HepG2 (cell line): Measurements from ENCODE around the gene CHADL. TPM values are rescaled to one million over a fixed set of nuclear protein-coding genes. Genes with fewer than 3 reads are reported as not detected.

Experiments
- ATAC-seq: fragments of 200-7000 bp; cut with Tn5 transposase; 3 replicates; pipeline ENCODE4 v1.9.1; 2020; ENCODE audit warnings: mild to moderate bottlenecking, moderate library complexity
- BruUV-seq: library from RNA; stranded (reverse); fragments of 400-500 nt; replicated peaks from 2 replicates; lab custom pipeline; 2021; lab: Mats Ljungman, UMichigan
- CTCF ChIA-PET: fragments of 300-600 bp; formaldehyde crosslinking; extraction: SDS; loops from one replicate; lab custom pipeline; 2021; ENCODE audit warnings: low total read pairs, inconsistent platforms, low intra/inter-chr PET ratio; lab: Yijun Ruan, JAX
- POLR2A ChIA-PET: fragments of 350-600 bp; sonication (Branson Sonifier 250); formaldehyde crosslinking; loops from one replicate; lab custom pipeline; 2020; ENCODE audit warnings: antibody characterized with exemption, inconsistent platforms; lab: Yijun Ruan, JAX
- DNase-seq: peaks from one replicate; pipeline ENCODE4 v3.0.0-alpha.2; 2015; ENCODE audit warnings: low spot score
- FAIRE-seq: peaks from 3 replicates; lab custom pipeline; 2011; peaks lifted over from hg19 to GRCh38; lab: Jason Lieb, UNC
- H2AFZ ChIP-seq: one replicate; pipeline ENCODE4 v1.6.1; 2011; ENCODE audit warnings: low read length, inconsistent platforms
- H3K27ac ChIP-seq: fragments of 300-600 bp; 3 replicates; pipeline ENCODE4 v1.8.0; 2011; ENCODE audit warnings: mixed run types, mild to moderate bottlenecking, mixed read lengths, low read length, inconsistent platforms; ENCODE audit not compliant: insufficient read depth; ENCODE audit errors: extremely low read length
- H3K27me3 ChIP-seq, 2 experiments: fragments of 200-600 bp in 1 of 2; 2 replicates in 1 of 2; 3 replicates in 1 of 2; pipeline versions ENCODE4 v1.6.0 to v1.8.0; 2011; ENCODE audit warnings: low read length in 2 of 2, mild to moderate bottlenecking in 2 of 2, moderate library complexity in 2 of 2, inconsistent platforms in 1 of 2; ENCODE audit not compliant: insufficient read depth in 2 of 2, control insufficient read depth in 1 of 2
- H3K36me3 ChIP-seq, 2 experiments: fragments of 200-600 bp in 1 of 2; replicated peaks in 1 of 2; 2 replicates in 1 of 2; 3 replicates in 1 of 2; pipeline versions ENCODE4 v1.5.1 to v1.8.0; 2011; ENCODE audit warnings: low read length in 2 of 2, inconsistent platforms in 1 of 2; ENCODE audit not compliant: insufficient read depth in 2 of 2, control insufficient read depth in 1 of 2
- H3K4me1 ChIP-seq: 2 replicates; pipeline ENCODE4 v1.5.1; 2012; ENCODE audit warnings: low read length, inconsistent platforms; ENCODE audit not compliant: insufficient read depth
- H3K4me2 ChIP-seq: 2 replicates; pipeline ENCODE4 v1.6.0; 2011; ENCODE audit warnings: low read depth, low read length, inconsistent platforms
- H3K4me3 ChIP-seq, 3 experiments: fragments of 200-600 bp in 1 of 3; sonication (generic), shearing (Covaris generic) in 1 of 3; replicated peaks in 1 of 3; 2 replicates each; pipeline ENCODE4 v1.5.1; 2011 to 2016; ENCODE audit warnings: low read length in 3 of 3, inconsistent platforms in 2 of 3, low read depth in 2 of 3, mild to moderate bottlenecking in 2 of 3, control low read depth in 1 of 3, mixed read lengths in 1 of 3; ENCODE audit not compliant: insufficient read depth in 1 of 3
- H3K79me2 ChIP-seq: one replicate; pipeline ENCODE4 v1.6.1; 2011; ENCODE audit warnings: low read length, inconsistent platforms; ENCODE audit not compliant: insufficient read depth
- H3K9ac ChIP-seq: 2 replicates; pipeline ENCODE4 v1.6.0; 2011; ENCODE audit warnings: mild to moderate bottlenecking, low read depth, low read length, inconsistent platforms; ENCODE audit not compliant: insufficient read depth
- H3K9me3 ChIP-seq: 2 replicates; pipeline ENCODE4 v1.5.1; 2012; ENCODE audit warnings: mild to moderate bottlenecking, low read length
- H4K20me1 ChIP-seq: 2 replicates; pipeline ENCODE4 v1.6.0; 2011; ENCODE audit warnings: inconsistent platforms, mild to moderate bottlenecking, low read length, moderate library complexity; ENCODE audit not compliant: insufficient read depth
- ATF7-NPFF ChIP-seq: sonication (generic); formaldehyde crosslinking; IDR thresholded peaks from 2 replicates; pipeline ENCODE4 v1.8.1; 2023; ENCODE audit warnings: mild to moderate bottlenecking, low read depth, missing genetic modification reagents, moderate library complexity
- MNT ChIP-seq: fragments of 450-650 bp; IDR thresholded peaks from 2 replicates; pipeline ENCODE4 v1.6.1; 2016
- RFXAP ChIP-seq: sonication (generic); formaldehyde crosslinking; IDR thresholded peaks from 2 replicates; pipeline ENCODE4 v1.4.0; 2020; ENCODE audit warnings: missing genetic modification reagents, borderline replicate concordance
- WGBS: methylation state at CpG from one replicate; pipeline ENCODE4 v1.1.6; 2017; ENCODE audit warnings: low lambda C conversion rate; 5-methylcytosine and 5-hydroxymethylcytosine counted together
- in situ Hi-C: cut with HindIII; loops from 2 replicates; pipeline ENCODE4 v1.10.0; 2017; ENCODE audit warnings: low pct_unique_long_range_greater_than_20kb; ENCODE audit not compliant: extremely low pct_ligation_motif_present
- intact Hi-C: fragments of 100-400 bp; cut with micrococcal nuclease; formaldehyde crosslinking; loops from one replicate; pipeline ENCODE4 v1.10.0; 2022; ENCODE audit not compliant: unreplicated experiment
- polyA plus RNA-seq, 8 experiments: library from polyadenylated mRNA; depleted of rRNA in 3 of 8; stranded (reverse) in 7 of 8; unstranded in 1 of 8; fragments of >200 nt; fragmentation: Illumina TruSeq in 4 of 8; extraction: Trizol in 4 of 8; gene quantifications; 2 replicates each; pipeline versions ENCODE4 v1.2.1 to v1.2.3, GENCODE V29; 2011 to 2016; ENCODE audit warnings: low read depth in 4 of 8, missing spikeins in 1 of 8, mixed read lengths in 1 of 8; ENCODE audit not compliant: insufficient read depth in 1 of 8
- total RNA-seq, 5 experiments: library from RNA; depleted of rRNA; stranded (reverse); fragments of >200 nt; fragmentation: Illumina TruSeq; extraction: Trizol; gene quantifications; 2 replicates each; pipeline ENCODE4 v1.2.3, GENCODE V29; 2016; ENCODE audit warnings: low read depth in 1 of 5
- TF ChIP-seq, protein P1 (sequence below), 2 experiments: sonication (generic) in 1 of 2; formaldehyde crosslinking in 1 of 2; IDR thresholded peaks; 2 replicates each; pipeline versions ENCODE4 v1.4.0 to v1.6.1; 2018 to 2020; ENCODE audit warnings: missing genetic modification reagents in 2 of 2, borderline replicate concordance in 1 of 2, low read depth in 1 of 2, mild to moderate bottlenecking in 1 of 2, missing biosample characterization in 1 of 2

Gene CHADL
- total and polyA plus RNA-seq, 2 of the 13 experiments (the other 11 are each of a cell fraction or from before 2014, with no cell fraction given), result 2.8 to 8.1 TPM

GRCh38 chr22:41247703-41248102, 7.0 kb upstream of the CHADL start:
- no peak for FAIRE-seq
- in situ Hi-C loops, result no loop called here

More at GRCh38 chr22:41247703-41248102, 7.0 kb upstream of the CHADL start:
- H3K27me3 ChIP-seq, result no peaks in the 10 kb centered on the region
- CTCF ChIA-PET, result no interaction called here
- H3K27ac ChIP-seq, result no peak overlapping the region
- H3K36me3 ChIP-seq, result peaks cover 37 to 52% of the 10 kb centered on the region in 2 experiments
- H3K4me2 ChIP-seq, result no peak overlapping the region
- H3K79me2 ChIP-seq, result no peaks in the 10 kb centered on the region
- POLR2A ChIA-PET, result interaction anchor here (1.1 kb wide), 1 partner anchor 9 kb away, joined by 4 read pairs; no protein-coding TSS in a partner anchor
- TF ChIP-seq MNT (no peak), RFXAP (CRISPR knock-in tag) (no peak), ATF7-NPFF (CRISPR knock-in tag) (no peak)
- TF ChIP-seq, protein P1, sequence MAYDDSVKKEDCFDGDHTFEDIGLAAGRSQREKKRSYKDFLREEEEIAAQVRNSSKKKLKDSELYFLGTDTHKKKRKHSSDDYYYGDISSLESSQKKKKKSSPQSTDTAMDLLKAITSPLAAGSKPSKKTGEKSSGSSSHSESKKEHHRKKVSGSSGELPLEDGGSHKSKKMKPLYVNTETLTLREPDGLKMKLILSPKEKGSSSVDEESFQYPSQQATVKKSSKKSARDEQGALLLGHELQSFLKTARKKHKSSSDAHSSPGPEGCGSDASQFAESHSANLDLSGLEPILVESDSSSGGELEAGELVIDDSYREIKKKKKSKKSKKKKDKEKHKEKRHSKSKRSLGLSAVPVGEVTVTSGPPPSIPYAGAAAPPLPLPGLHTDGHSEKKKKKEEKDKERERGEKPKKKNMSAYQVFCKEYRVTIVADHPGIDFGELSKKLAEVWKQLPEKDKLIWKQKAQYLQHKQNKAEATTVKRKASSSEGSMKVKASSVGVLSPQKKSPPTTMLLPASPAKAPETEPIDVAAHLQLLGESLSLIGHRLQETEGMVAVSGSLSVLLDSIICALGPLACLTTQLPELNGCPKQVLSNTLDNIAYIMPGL (CRISPR knock-in tag; IDR thresholded peaks at IDR 0.05; ENCODE audit: borderline replicate concordance in 1 of 2, low read depth in 1 of 2), result no peak
- no TSS peak for BruUV-seq
- no peaks in the 10 kb centered on the region for H3K4me1 ChIP-seq
- intact Hi-C loops, result no loop called here
- no peaks in the 10 kb centered on the region for H4K20me1 ChIP-seq
- 99% methylated on average over 7 of the region's 7 CpGs for WGBS
- H3K4me3 ChIP-seq, result no peak overlapping the region
- no peaks in the 10 kb centered on the region for H3K9me3 ChIP-seq
- no peak for DNase-seq
- no peak overlapping the region for H2AFZ ChIP-seq
- no peak overlapping the region for H3K9ac ChIP-seq
- ATAC-seq, result no peak
